ENCODE measurements around the gene PARP4.
"Not testable (repeated sequence)": the region's sequence is repeated elsewhere in the genome, so short reads cannot be mapped to it uniquely, and the experiment has no call there.

DNA sequence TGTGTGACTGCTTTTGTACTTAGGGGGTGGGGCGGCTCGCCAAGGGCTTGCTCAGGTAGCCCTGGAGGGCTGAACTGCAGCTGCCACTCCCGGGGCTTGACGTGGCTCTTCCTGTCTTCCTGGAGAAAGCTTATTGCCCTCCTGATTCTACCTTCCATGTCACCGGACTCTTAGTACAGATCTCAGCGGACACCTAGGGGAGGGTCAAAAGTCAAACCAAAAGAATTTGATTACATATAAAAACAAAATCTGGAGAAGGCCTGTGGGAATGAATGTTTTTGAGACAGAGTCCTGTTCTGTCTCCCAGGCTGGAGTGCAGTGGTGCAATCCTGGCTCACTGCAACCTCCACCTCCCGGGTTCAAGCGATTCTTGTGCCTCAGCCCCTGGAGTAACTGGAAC is 24.5 kb downstream of the PARP4 start:
- TF ChIP-seq, protein P1, sequence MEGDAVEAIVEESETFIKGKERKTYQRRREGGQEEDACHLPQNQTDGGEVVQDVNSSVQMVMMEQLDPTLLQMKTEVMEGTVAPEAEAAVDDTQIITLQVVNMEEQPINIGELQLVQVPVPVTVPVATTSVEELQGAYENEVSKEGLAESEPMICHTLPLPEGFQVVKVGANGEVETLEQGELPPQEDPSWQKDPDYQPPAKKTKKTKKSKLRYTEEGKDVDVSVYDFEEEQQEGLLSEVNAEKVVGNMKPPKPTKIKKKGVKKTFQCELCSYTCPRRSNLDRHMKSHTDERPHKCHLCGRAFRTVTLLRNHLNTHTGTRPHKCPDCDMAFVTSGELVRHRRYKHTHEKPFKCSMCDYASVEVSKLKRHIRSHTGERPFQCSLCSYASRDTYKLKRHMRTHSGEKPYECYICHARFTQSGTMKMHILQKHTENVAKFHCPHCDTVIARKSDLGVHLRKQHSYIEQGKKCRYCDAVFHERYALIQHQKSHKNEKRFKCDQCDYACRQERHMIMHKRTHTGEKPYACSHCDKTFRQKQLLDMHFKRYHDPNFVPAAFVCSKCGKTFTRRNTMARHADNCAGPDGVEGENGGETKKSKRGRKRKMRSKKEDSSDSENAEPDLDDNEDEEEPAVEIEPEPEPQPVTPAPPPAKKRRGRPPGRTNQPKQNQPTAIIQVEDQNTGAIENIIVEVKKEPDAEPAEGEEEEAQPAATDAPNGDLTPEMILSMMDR (IDR thresholded peaks at IDR 0.05) = not testable (repeated sequence)
- TF ChIP-seq POLR2A, EP300, POLR2AphosphoS5 (IDR thresholded peaks at IDR 0.05): not testable (repeated sequence)
